Hepatocyte (in vitro differentiated cells): ENCODE results near the gene FES. TPM values are rescaled to one million over a fixed set of nuclear protein-coding genes. Genes with fewer than 3 reads are reported as not detected.
"Not testable (repeated sequence)": the region's sequence is repeated elsewhere in the genome, so short reads cannot be mapped to it uniquely, and the experiment has no call there.

Experiments
- DNase-seq: peaks from one replicate; pipeline ENCODE4 v3.0.0-alpha.2; 2016; ENCODE audit warnings: low spot score
- H2AFZ ChIP-seq: fragments of 200-600 bp; sonication (generic); 2 replicates; pipeline ENCODE4 v1.6.0; 2016; ENCODE audit warnings: antibody characterized with exemption, mild to moderate bottlenecking
- H3K27ac ChIP-seq: fragments of 200-600 bp; sonication (generic); 2 replicates; pipeline ENCODE4 v1.5.1; 2016; ENCODE audit warnings: mild to moderate bottlenecking
- H3K27me3 ChIP-seq: fragments of 200-600 bp; sonication (generic); 2 replicates; pipeline ENCODE4 v1.6.1; 2016
- H3K36me3 ChIP-seq: fragments of 200-600 bp; sonication (generic); replicated peaks from 2 replicates; pipeline ENCODE4 v1.5.1; 2016; ENCODE audit warnings: low read depth; ENCODE audit not compliant: insufficient read depth
- H3K4me1 ChIP-seq: fragments of 200-600 bp; sonication (generic); 2 replicates; pipeline ENCODE4 v1.5.1; 2016; ENCODE audit warnings: mild to moderate bottlenecking, moderate library complexity; ENCODE audit not compliant: insufficient read depth
- H3K4me2 ChIP-seq: fragments of 200-600 bp; sonication (generic); 2 replicates; pipeline ENCODE4 v1.6.0; 2016
- H3K4me3 ChIP-seq: fragments of 200-600 bp; sonication (generic); 2 replicates; pipeline ENCODE4 v1.5.1; 2016; ENCODE audit warnings: mild to moderate bottlenecking
- H3K79me2 ChIP-seq: fragments of 200-600 bp; sonication (generic); 2 replicates; pipeline ENCODE4 v1.6.0; 2017; ENCODE audit warnings: mild to moderate bottlenecking
- H3K9me2 ChIP-seq: fragments of 200-600 bp; sonication (generic); replicated peaks from 2 replicates; pipeline ENCODE4 v1.6.0; 2017; ENCODE audit warnings: mild to moderate bottlenecking; ENCODE audit not compliant: insufficient read depth
- H3K9me3 ChIP-seq: fragments of 200-600 bp; sonication (generic); 2 replicates; pipeline ENCODE4 v1.5.1; 2016; ENCODE audit warnings: low read depth, mild to moderate bottlenecking
- H4K20me1 ChIP-seq: fragments of 200-600 bp; sonication (generic); 2 replicates; pipeline ENCODE4 v1.6.0; 2016; ENCODE audit warnings: mild to moderate bottlenecking; ENCODE audit not compliant: insufficient read depth, poor library complexity, severe bottlenecking
- CTCF ChIP-seq: fragments of 200-600 bp; sonication (generic); IDR thresholded peaks from 2 replicates; pipeline ENCODE4 v1.5.1; 2016; ENCODE audit warnings: antibody characterized with exemption, mild to moderate bottlenecking; ENCODE audit not compliant: poor library complexity
- EZH2 ChIP-seq: fragments of 200-600 bp; sonication (generic); IDR thresholded peaks from 2 replicates; pipeline ENCODE4 v1.6.1; 2016; ENCODE audit warnings: antibody characterized with exemption, mild to moderate bottlenecking, borderline replicate concordance
- EZH2phosphoT487 ChIP-seq: fragments of 200-600 bp; sonication (generic); IDR thresholded peaks from one replicate; pipeline ENCODE4 v1.6.1; 2018; ENCODE audit warnings: antibody characterized with exemption, mild to moderate bottlenecking, low read depth, moderate library complexity; ENCODE audit not compliant: unreplicated experiment, severe bottlenecking
- WGBS: methylation state at CpG from one replicate; pipeline ENCODE4 v1.1.6; 2016; ENCODE audit warnings: low lambda C conversion rate; ENCODE audit errors: missing lambda C conversion rate; 5-methylcytosine and 5-hydroxymethylcytosine counted together
- polyA plus RNA-seq: library from polyadenylated mRNA; unstranded; fragments of >200 nt; fragmentation: Nextera tagmentation; extraction: Ambion mirVana; gene quantifications from 2 replicates; pipeline ENCODE4 v1.2.1, GENCODE V29; 2016
- total RNA-seq: library from RNA; depleted of rRNA; stranded (reverse); fragments of >200 nt; gene quantifications from 2 replicates; pipeline ENCODE4 v1.2.3, GENCODE V29; 2014

The FES gene
- total and polyA plus RNA-seq, 2 experiments from 2014 or later = 7.3 to 13.5 TPM

- Histone ChIP-seq H3K79me2 (peaks cover 49% of the 10 kb centered on the region), H3K36me3 (no peaks in the 10 kb centered on the region), H3K4me1 (peaks cover 46% of the 10 kb centered on the region), H3K4me3 (no peak overlapping the region), H3K4me2 (peak overlapping the region; percentile 95), H2AFZ (no peak overlapping the region), H3K27ac (peak overlapping the region; percentile 89), H3K9me3 (no peaks in the 10 kb centered on the region), H3K27me3 (no peaks in the 10 kb centered on the region), H4K20me1 (peaks cover 19% of the 10 kb centered on the region), H3K9me2 (no peaks in the 10 kb centered on the region)
- TF ChIP-seq EZH2 = no peak
- no peak for TF ChIP-seq EZH2phosphoT487
- no peak for TF ChIP-seq CTCF
- DNase-seq = peak; percentile 85
- WGBS = 15% methylated on average over 15 of the region's 15 CpGs
These were observed 10.2 kb upstream of the FES start for GRCh38 chr15:90873998-90874605.

- not testable (repeated sequence) for H3K4me3 ChIP-seq, H3K9me3 ChIP-seq, H2AFZ ChIP-seq, H3K9me2 ChIP-seq, DNase-seq, H3K36me3 ChIP-seq, H3K27ac ChIP-seq, H3K27me3 ChIP-seq
- Histone ChIP-seq H3K4me1 (peaks cover 37% of the 10 kb centered on the region), H3K79me2 (peaks cover 49% of the 10 kb centered on the region), H4K20me1 (peaks cover 19% of the 10 kb centered on the region), H3K4me2 (peak overlapping the region; percentile 95)
- WGBS = 88% methylated on average over 9 of the region's 9 CpGs
These were observed 9.3 kb upstream of the FES start for GRCh38 chr15:90874986-90875385.

- no peaks in the 10 kb centered on the region for H3K27me3 ChIP-seq
- H3K4me3 ChIP-seq = no peak overlapping the region
- TF ChIP-seq EZH2phosphoT487 (no peak), CTCF (no peak), EZH2 (no peak)
- H3K27ac ChIP-seq = no peak overlapping the region
- H3K79me2 ChIP-seq = peaks cover 48% of the 10 kb centered on the region
- no peak overlapping the region for H3K4me2 ChIP-seq
- no peaks in the 10 kb centered on the region for H3K9me3 ChIP-seq
- peaks cover 19% of the 10 kb centered on the region for H4K20me1 ChIP-seq
- DNase-seq = no peak
- H3K9me2 ChIP-seq = no peaks in the 10 kb centered on the region
- H3K4me1 ChIP-seq = peaks cover 31% of the 10 kb centered on the region
- H3K36me3 ChIP-seq = no peaks in the 10 kb centered on the region
- WGBS = 97% methylated on average over 12 of the region's 12 CpGs
- H2AFZ ChIP-seq = no peak overlapping the region
These were observed 8.7 kb upstream of the FES start for GRCh38 chr15:90875549-90875981.

- Histone ChIP-seq H3K4me3 (no peak overlapping the region), H3K4me2 (no peak overlapping the region), H3K4me1 (peaks cover 28% of the 10 kb centered on the region), H3K79me2 (peaks cover 43% of the 10 kb centered on the region), H4K20me1 (peaks cover 19% of the 10 kb centered on the region), H3K36me3 (no peaks in the 10 kb centered on the region), H3K9me2 (no peaks in the 10 kb centered on the region), H3K9me3 (no peaks in the 10 kb centered on the region), H3K27ac (no peak overlapping the region), H3K27me3 (no peaks in the 10 kb centered on the region), H2AFZ (no peak overlapping the region)
- no peak for DNase-seq
- TF ChIP-seq CTCF (no peak), EZH2phosphoT487 (no peak), EZH2 (no peak)
- WGBS = 97% methylated on average over 12 of the region's 20 CpGs
These were observed 8.3 kb upstream of the FES start for GRCh38 chr15:90876046-90876445.
